Testis (tissue), 2 donors: ENCODE results near the gene INTU.

Source experiments
- POLR2A ChIP-seq: fragments of 450-650 bp; IDR thresholded peaks from one replicate; pipeline ENCODE4 v1.6.1; 2017; ENCODE audit warnings: antibody characterized with exemption, mild to moderate bottlenecking, moderate library complexity
- TF ChIP-seq, protein P1 (sequence below), 3 experiments: fragments of 450-650 bp in 2 of 3; fragments of 200-600 bp in 1 of 3; sonication (generic) in 1 of 3; IDR thresholded peaks; one replicate each; pipeline ENCODE4 v1.5.1; 2016 to 2019; ENCODE audit warnings: antibody characterized with exemption in 3 of 3, mild to moderate bottlenecking in 2 of 3, moderate library complexity in 1 of 3

DNA sequence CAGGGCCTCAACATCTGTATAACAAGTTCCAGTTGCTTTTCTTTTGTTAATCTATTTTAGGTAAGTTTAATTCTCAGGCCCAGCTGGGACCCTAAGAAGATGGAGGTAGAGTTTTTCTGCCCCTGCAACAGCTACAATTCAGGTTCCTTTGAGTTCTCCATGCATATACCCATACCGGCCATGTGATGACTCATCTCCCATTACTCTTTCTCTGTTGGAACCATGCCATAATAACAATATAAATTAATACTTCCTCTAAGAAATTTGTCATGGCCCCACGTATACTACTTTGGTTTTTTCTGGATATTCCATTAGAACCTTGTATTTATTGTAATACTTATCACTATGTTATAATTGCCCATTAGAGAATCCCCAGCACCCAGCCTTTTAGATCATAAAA lies 1.3 kb upstream of the INTU start:
- TF ChIP-seq, protein P1, sequence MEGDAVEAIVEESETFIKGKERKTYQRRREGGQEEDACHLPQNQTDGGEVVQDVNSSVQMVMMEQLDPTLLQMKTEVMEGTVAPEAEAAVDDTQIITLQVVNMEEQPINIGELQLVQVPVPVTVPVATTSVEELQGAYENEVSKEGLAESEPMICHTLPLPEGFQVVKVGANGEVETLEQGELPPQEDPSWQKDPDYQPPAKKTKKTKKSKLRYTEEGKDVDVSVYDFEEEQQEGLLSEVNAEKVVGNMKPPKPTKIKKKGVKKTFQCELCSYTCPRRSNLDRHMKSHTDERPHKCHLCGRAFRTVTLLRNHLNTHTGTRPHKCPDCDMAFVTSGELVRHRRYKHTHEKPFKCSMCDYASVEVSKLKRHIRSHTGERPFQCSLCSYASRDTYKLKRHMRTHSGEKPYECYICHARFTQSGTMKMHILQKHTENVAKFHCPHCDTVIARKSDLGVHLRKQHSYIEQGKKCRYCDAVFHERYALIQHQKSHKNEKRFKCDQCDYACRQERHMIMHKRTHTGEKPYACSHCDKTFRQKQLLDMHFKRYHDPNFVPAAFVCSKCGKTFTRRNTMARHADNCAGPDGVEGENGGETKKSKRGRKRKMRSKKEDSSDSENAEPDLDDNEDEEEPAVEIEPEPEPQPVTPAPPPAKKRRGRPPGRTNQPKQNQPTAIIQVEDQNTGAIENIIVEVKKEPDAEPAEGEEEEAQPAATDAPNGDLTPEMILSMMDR (IDR thresholded peaks at IDR 0.05): no peak
- TF ChIP-seq POLR2A: no peak
